Endodermal cell (in vitro differentiated cells): Measurements from ENCODE around the gene C2orf68. TPM values are rescaled to one million over a fixed set of nuclear protein-coding genes. Genes with fewer than 3 reads are reported as not detected.
A peak's percentile ranks its signal among the peaks of the same experiment; 100 is the strongest.

Source experiments
- DNase-seq: peaks from one replicate; pipeline ENCODE4 v3.0.0-alpha.2; 2017
- H3K27ac ChIP-seq: 2 replicates; pipeline ENCODE4 v1.5.1; 2013; ENCODE audit warnings: mild to moderate bottlenecking, low read depth, low read length, moderate library complexity
- H3K27me3 ChIP-seq: 2 replicates; pipeline ENCODE4 v1.6.1; 2013; ENCODE audit warnings: mild to moderate bottlenecking, low read length, moderate library complexity; ENCODE audit not compliant: insufficient read depth, control insufficient read depth, poor library complexity, severe bottlenecking
- H3K36me3 ChIP-seq: 2 replicates; pipeline ENCODE4 v1.7.0; 2013; ENCODE audit warnings: mild to moderate bottlenecking, low read length, moderate library complexity; ENCODE audit not compliant: control insufficient read depth, insufficient read depth
- H3K4me1 ChIP-seq: one replicate; pipeline ENCODE4 v1.7.0; 2013; ENCODE audit warnings: low read length; ENCODE audit not compliant: control insufficient read depth, insufficient read depth
- H3K4me3 ChIP-seq: 2 replicates; pipeline ENCODE4 v1.5.1; 2013; ENCODE audit warnings: mild to moderate bottlenecking, low read length, moderate library complexity
- H3K9ac ChIP-seq: 2 replicates; pipeline ENCODE4 v1.6.1; 2013; ENCODE audit warnings: mild to moderate bottlenecking, low read length, moderate library complexity; ENCODE audit not compliant: poor library complexity, severe bottlenecking; ENCODE audit errors: extremely low read depth
- H3K9me3 ChIP-seq: 2 replicates; pipeline ENCODE4 v1.6.1; 2013; ENCODE audit warnings: mild to moderate bottlenecking, low read length, moderate library complexity; ENCODE audit not compliant: control insufficient read depth
- H3K27ac Mint-ChIP-seq: 2 replicates; pipeline ENCODE4 v1.8.0; 2020; ENCODE audit warnings: mixed read lengths
- H3K27me3 Mint-ChIP-seq: 2 replicates; pipeline ENCODE4 v1.8.0; 2021; ENCODE audit warnings: mild to moderate bottlenecking, mixed read lengths; ENCODE audit not compliant: insufficient read depth
- H3K36me3 Mint-ChIP-seq: 2 replicates; pipeline ENCODE4 v1.8.0; 2020; ENCODE audit warnings: low read depth, mixed read lengths
- H3K4me1 Mint-ChIP-seq: 2 replicates; pipeline ENCODE4 v1.8.0; 2020; ENCODE audit warnings: mixed read lengths
- H3K4me3 Mint-ChIP-seq: 2 replicates; pipeline ENCODE4 v1.8.0; 2020; ENCODE audit warnings: mild to moderate bottlenecking, moderate library complexity, mixed read lengths
- H3K9me3 Mint-ChIP-seq: 2 replicates; pipeline ENCODE4 v1.8.0; 2020; ENCODE audit warnings: mild to moderate bottlenecking, mixed read lengths
- whole genome bisulfite sequencing, 2 experiments: methylation state at CpG; one replicate each; pipeline versions ENCODE4 v1.1.5 to v1.1.7; 2013; ENCODE audit warnings: missing lambda C conversion rate in 2 of 2, mixed read lengths in 1 of 2; ENCODE audit not compliant: insufficient coverage in 1 of 2, insufficient read length in 1 of 2; 5-methylcytosine and 5-hydroxymethylcytosine counted together
- total RNA-seq, 2 donors: library from RNA; stranded (reverse); fragmentation: NEBNext Ultra II Directional in 1 of 2; extraction: Animal tissue kit (Norgen Biotek cat#: 25700) in 1 of 2; gene quantifications; 2 replicates in 1 of 2; 3 replicates in 1 of 2; pipeline ENCODE4 v1.2.1, GENCODE V29; 2021
- TF ChIP-seq, protein P1 (sequence below): fragments of 200-600 bp; sonication (generic); conservative IDR thresholded peaks from 2 replicates; pipeline ENCODE4 v1.5.0; 2021; ENCODE audit warnings: antibody characterized with exemption, mild to moderate bottlenecking

C2orf68 gene
- total RNA-seq, 2 donors from 2014 or later: 63.2 to 66.5 TPM

GRCh38 chr2:85583667-85584353, 28.1 kb downstream of the C2orf68 start:
- 78 to 84% methylated on average over 14 to 16 of the region's 16 CpGs for WGBS, 2 experiments
- TF ChIP-seq, protein P1, sequence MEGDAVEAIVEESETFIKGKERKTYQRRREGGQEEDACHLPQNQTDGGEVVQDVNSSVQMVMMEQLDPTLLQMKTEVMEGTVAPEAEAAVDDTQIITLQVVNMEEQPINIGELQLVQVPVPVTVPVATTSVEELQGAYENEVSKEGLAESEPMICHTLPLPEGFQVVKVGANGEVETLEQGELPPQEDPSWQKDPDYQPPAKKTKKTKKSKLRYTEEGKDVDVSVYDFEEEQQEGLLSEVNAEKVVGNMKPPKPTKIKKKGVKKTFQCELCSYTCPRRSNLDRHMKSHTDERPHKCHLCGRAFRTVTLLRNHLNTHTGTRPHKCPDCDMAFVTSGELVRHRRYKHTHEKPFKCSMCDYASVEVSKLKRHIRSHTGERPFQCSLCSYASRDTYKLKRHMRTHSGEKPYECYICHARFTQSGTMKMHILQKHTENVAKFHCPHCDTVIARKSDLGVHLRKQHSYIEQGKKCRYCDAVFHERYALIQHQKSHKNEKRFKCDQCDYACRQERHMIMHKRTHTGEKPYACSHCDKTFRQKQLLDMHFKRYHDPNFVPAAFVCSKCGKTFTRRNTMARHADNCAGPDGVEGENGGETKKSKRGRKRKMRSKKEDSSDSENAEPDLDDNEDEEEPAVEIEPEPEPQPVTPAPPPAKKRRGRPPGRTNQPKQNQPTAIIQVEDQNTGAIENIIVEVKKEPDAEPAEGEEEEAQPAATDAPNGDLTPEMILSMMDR: no peak
- Mint-ChIP-seq H3K27ac (no peak overlapping the region), H3K36me3 (peaks cover 23% of the 10 kb centered on the region), H3K4me1 (peaks cover 30% of the 10 kb centered on the region), H3K9me3 (no peaks in the 10 kb centered on the region), H3K27me3 (peaks cover 2% of the 10 kb centered on the region), H3K4me3 (peak overlapping the region; percentile 36)
- Histone ChIP-seq H3K4me3 (no peak overlapping the region), H3K9ac (no peak overlapping the region), H3K27ac (no peak overlapping the region), H3K9me3 (no peaks in the 10 kb centered on the region), H3K27me3 (no peaks in the 10 kb centered on the region), H3K4me1 (peaks cover 10% of the 10 kb centered on the region), H3K36me3 (peaks cover 42% of the 10 kb centered on the region)
- DNase-seq: no peak

- Histone ChIP-seq H3K36me3 (peaks cover 42% of the 10 kb centered on the region), H3K27ac (no peak overlapping the region), H3K4me1 (peaks cover 10% of the 10 kb centered on the region), H3K4me3 (no peak overlapping the region), H3K9me3 (no peaks in the 10 kb centered on the region), H3K27me3 (no peaks in the 10 kb centered on the region), H3K9ac (no peak overlapping the region)
- no peak for DNase-seq
- Mint-ChIP-seq H3K9me3 (no peaks in the 10 kb centered on the region), H3K4me3 (no peak overlapping the region), H3K4me1 (peaks cover 40% of the 10 kb centered on the region), H3K36me3 (peaks cover 23% of the 10 kb centered on the region), H3K27ac (no peak overlapping the region), H3K27me3 (peaks cover 2% of the 10 kb centered on the region)
- 100% methylated on average over 1 of the region's 1 CpG; no CpG with 5 or more reads in 1 of the 2 experiments for WGBS, 2 experiments
- TF ChIP-seq, protein P1: no peak
These were observed 29.4 kb downstream of the C2orf68 start for GRCh38 chr2:85582492-85582891.

DNA sequence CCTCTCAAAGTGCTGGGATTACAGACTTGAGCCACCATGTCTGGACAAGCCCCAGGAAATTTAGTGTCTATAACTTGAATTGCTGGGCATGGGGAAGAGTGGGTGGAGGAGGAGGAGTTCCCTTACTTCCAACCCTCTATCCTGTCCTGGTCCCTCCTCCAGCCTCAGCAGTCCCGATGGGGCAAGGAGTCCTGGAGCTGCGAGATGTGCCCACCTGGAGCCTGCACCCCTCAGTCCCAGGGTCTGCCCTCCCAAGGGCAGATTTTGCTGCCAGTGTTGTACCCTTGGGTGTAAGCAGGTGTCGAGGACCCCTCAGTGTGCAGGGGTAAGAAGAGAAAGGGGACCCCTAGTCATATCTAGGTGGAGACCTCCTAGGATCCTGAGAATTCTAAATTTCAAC, 31.7 kb downstream of the C2orf68 start:
- H3K4me1 ChIP-seq: peaks cover 16% of the 10 kb centered on the region
- peak overlapping the region; percentile 66 for H3K9ac ChIP-seq
- peaks cover 38% of the 10 kb centered on the region for H3K36me3 ChIP-seq
- Mint-ChIP-seq H3K27ac (peak overlapping the region; percentile 91), H3K9me3 (no peaks in the 10 kb centered on the region), H3K4me3 (peak overlapping the region; percentile 85), H3K36me3 (peaks cover 23% of the 10 kb centered on the region), H3K27me3 (peaks cover 2% of the 10 kb centered on the region), H3K4me1 (peaks cover 51% of the 10 kb centered on the region)
- no peaks in the 10 kb centered on the region for H3K27me3 ChIP-seq
- peak overlapping the region; percentile 92 for H3K27ac ChIP-seq
- H3K9me3 ChIP-seq: no peaks in the 10 kb centered on the region
- H3K4me3 ChIP-seq: peak overlapping the region; percentile 87
- no peak for DNase-seq
- TF ChIP-seq, protein P1: no peak
- 83 to 87% methylated on average over 1 to 3 of the region's 3 CpGs for WGBS, 2 experiments
